NK-92 treated with Interleukin-12 subunit alpha and Interleukin-12 subunit beta, amount 100 ng/mL, for 24 hours (cell line): ENCODE results near the gene SMIM44.

Experiments
- DNase-seq: peaks from one replicate; lab custom pipeline; 2025; lab: John Stamatoyannopoulos, UW

The SMIM44 gene

DNA sequence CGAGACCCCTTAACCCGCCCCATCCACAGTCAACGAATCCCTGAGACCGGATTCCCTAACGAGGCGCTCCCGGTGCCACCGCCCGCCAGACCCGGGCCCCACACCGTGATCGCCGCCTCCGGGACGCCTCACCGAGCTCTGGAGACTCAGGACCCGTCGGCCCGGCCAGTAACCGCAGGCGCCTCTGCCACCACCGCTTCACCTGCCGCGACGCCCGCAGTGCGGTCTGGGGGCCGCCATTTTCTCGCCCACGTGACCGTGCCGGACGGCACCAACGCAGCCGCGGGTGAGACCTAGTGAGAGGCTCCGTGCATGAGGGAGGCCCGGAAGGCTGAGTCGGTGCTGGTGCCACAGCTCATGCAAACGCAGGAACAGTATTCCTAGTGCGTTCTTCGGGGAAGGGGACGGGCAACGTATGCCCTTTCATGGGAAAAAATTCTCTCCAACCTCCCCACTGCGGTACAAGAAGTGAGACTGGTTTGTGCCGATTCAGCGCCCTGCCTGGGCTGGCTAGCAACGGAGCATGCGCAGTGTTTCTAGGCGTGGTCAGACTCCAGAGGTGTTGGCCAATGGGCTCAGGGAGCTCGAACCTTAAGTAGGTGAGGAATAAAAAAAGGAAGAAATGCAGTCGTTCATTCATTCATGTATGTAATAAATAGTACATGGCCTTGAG lies 17.3 kb upstream of the SMIM44 start, which contains the start of gene DOHH:
TSS of gene DOHH (minus strand) at position 246 of the 673 bp plus-strand sequence. CDS start 3,860 bp downstream, outside the sequence.
- DNase-seq, result peak; percentile 92

GRCh38 chr19:3499738-3500428 lies 16.6 kb upstream of the SMIM44 start:
- DNase-seq, result no peak

DNA sequence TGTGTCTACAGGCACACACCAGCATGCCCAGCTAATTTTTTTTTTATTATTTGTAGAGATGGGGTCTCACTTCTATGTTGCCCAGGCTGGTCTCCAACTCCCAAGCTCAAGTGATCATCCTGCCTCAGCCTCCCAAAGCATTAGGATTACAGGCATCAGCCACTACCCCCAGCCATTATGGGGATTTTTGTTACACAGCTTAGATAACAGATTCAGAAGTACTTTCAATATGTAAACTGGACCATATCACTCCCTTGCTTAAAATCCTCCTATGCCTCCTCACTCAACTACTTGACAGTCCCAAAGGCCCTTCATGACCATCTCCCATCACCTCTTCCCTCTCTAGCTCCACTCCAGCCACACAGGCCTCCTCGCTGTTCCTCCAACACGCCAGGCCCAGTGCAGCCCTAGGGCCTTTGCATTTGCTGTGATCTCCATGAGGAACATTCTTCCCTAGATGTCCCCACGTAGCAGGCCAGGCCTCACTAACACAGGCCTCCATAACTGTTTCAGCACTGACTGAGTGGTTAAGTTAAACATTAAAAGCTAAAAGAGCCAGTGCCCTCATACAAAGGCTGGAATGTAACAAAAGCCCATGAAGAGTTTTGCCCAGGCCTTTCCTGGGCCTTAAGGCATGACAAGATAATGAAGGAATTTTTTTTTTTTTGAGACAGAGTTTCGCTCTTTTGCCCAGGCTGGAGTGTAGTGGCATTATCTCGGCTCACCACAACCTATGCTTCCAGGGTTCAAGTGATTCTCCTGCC lies 14.7 kb upstream of the SMIM44 start:
- no peak for DNase-seq

DNA sequence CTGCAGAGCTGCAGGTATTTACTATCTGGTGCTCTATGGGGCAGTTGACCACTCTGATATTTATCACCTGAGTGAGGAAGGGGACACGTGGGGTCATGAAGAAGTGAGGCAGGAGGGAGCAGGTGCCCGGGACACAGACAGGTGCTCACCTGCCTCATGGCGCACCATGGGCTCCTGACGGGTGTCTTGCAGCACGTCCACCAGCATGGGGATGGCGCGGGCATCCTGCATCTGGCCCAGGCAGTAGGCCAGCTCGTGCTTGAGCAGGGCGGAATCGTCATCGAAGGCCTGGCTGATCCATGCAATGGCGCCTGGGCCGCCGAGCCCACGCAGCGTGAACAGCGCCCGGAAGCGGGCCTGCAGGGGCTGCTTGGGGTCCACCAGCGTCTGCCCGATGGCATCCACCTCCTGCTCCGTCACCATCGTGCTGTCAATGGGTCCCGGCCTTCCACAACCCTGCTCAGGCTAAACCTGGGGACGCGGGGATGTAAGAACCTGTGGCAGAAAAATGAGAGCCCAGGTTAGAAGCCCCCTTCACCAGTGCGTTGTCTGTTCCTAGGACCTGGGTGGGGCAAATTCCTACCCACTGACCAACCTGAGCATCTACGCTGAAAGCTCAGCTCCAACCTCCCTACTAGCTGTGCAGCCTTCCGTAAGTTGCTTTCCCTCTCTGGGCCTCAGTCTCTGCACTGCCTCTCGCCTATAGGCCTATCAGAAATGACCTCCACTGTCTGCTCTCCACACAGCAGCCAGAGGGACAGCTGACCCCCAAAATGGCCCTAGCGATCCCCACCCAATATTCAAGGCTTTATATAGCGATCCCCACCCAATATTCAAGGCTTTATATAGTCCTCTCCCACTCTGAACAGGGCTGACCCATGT lies 13.4 kb upstream of the SMIM44 start:
- DNase-seq, result no peak

DNA sequence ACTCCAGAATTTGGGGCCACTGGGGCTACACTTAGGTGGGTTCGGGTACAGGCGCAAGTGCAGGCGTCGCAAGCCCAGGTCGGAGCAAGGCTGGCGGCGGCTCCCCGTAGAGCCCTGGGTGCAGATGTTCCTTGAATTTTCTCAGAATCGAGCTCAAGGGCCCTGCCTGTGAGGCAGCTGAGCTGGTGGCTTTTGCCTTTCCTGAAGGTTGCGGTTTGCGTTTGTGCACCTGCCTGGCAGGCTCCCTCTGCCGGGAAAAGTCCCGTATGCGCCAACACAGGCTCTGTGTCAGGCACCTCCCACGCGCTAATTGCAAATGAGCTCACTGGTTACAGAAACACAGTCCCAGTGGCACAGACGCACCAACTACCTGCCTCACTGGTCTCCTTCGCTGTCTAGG lies 11.3 kb upstream of the SMIM44 start:
- DNase-seq, result no peak

DNA sequence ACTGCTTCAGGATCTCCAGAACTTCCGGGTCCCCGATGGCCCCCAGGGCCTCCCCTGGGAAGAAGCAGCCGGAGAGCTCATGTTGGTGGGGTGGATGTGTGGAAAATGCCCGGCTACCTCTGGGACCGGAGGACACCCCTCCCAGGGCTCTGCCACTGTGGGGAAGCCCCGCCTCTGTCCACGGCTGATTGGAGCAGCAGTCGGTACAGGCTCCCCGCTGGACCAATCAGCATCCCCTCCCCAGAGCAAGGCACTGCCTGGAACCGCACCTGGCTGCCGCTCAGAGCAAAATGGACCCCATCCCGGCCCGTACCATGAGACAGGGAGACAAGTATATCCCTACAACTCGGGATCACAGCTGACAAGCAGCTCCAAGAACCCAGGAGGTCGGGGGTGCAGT lies 10.8 kb upstream of the SMIM44 start:
- no peak for DNase-seq

DNA sequence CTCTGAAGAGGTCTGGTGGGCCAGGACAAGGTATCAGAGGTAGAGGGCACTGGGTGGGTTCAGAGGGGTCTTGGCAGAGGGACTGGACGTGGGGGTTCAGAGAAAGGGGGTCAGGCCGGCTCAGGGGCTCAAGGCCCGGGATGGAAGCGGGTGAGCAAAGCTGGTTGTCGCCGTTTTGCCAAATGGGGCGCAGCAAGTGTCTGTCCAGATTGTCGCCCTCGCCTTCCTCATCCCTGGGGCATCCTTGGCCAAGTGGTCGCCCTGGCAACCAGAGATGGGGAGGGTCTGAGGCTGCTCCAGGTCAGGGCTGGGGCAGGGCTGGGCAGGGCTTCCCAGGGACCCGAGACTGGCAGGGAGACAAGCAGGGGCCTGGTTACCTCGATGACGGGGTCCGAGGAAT lies 10.4 kb upstream of the SMIM44 start:
- DNase-seq, result no peak

DNA sequence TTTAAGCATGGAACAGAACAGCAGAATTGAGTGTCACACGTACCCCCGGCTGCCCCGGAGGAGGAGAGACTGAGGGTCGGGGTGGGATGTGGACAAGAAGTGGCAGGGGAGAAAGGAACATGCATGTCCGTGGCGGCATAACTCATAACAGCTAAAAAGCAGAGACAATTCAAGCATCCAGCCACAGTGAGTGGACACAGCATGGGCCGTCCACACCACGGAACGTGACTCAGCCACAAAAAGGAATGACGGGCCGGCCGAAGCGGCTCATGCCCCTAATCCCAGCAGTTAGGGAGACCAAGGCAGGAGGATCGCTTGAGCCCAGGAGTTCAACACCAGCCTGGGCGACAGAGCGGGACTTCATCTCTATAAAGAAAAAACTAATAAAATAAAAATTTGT lies 9.7 kb upstream of the SMIM44 start:
- no peak for DNase-seq

GRCh38 chr19:3492131-3492839 lies 9.0 kb upstream of the SMIM44 start:
- no peak for DNase-seq

DNA sequence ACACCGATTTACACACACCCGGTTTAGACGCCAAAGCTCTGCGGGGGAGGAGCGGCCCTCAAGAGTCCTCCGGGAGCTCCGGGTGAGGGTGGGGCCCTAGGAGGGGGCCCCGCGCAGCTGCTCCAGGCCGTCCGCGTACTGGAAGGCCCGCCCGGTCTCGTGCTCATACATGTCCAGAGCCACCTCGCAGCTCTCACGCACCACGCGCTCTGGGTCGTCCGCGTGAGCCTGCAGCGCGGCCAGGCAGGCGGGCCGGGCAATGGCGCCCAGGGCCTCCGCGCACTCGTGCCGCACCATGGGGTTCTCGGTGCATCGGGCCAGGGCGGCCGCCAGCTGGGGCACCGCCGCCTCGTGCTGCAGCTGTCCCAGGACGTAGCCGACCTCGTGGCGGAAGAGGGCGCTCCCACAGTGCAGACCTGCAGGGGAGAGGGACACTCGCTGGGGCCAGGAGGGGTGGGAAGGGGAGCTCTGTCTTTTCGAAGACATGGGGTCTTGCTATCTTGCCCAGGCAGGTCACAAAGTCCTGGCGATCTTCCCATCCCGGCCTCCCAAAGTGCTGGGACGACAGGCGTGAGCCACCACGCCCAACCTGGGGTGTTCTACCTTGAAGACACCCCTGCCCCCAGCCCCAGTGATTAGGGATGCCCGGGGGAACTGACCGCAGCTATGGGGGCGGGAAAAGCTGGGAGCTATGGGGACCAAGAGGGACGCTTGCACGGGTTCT lies 8.3 kb upstream of the SMIM44 start:
- no peak for DNase-seq

DNA sequence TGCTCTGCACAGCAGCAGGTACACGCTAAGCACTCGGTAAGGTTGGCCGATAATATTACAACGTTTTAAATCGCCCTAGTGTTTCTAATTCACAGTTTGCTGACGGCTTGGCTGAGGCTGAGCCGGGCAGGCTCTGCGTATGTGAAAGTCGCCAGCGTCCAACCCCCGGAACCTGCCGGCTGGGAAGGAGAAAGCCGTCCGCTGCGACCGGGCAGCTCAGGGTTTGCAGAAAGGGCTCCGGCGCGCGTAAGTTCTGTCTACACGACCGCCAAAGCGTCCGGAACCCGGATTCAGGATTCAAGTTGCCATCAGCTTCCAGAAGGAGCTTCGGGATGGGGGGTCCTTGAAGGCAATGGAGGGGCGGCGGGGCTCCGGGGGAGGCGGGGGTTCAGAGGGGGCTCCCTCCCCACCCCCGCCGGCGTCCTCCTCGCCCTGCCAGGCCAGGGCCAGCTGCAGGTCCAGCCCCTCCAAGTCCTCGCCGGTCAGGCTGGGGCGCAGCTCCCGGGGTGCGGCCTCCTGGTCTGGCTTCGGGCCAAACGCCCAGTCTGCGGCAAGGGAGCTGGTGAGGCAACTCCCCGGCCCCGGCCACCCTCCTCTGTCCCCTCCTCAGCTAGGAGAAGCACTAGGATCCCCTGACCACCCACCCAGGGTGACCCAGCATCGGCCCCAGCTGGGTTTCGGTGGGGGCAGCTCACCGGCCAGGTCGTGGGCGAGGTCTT lies 575 bp downstream of the SMIM44 start:
- no peak for DNase-seq

DNA sequence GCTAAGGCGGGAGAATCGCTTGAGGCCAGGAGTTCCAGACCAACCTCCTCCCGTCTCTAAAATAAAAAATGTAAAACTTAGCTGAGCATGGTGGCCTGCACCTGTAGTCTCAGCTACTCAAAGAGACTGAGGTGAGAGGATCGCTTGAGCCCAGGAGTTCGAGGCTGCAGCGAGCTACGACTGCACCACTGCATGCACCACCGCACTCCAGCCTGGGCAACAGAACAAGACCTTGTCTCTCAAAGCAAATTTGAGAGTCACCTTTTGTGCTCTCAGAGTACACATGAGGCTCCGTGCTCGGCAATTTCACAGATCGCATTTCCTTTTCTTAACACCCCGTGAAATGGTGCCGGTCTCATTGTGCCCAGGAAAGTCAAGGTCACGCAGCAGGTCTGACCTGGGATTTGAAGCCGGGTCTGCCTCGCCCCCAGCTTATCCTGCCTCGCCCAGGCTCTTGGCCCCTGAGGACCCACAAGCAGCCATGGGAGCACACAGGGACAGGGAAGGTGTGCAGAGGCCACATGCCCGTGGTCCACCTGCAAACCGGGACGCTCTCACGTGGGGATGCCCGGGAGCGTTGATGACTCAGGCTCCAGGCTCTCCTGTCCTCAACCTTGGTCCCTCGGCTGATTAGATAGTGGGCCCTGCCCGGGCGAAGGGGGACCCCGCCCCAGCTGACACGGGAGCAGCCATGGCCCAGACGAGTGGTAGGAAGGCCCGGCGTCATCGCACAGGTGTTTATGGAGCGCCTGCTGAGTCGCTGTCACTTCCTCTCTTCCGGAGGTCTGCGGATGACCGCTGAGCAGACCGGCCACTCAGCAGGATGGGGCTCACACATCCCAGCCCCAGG lies 1.8 kb downstream of the SMIM44 start:
- DNase-seq, result no peak

- no peak for DNase-seq
Observed at GRCh38 chr19:3480383-3481091, 2.7 kb downstream of the SMIM44 start, which contains the start of gene SMIM24. Gene SMIM24, minus strand, starts transcription at chr19:3480525. Its CDS starts 62 bp downstream, at chr19:3480463.

- DNase-seq, result peak; percentile 14
Observed at GRCh38 chr19:3479834-3480215, 3.4 kb downstream of the SMIM44 start.

- peak; percentile 12 for DNase-seq
Observed at GRCh38 chr19:3479177-3479833, 3.9 kb downstream of the SMIM44 start.

GRCh38 chr19:3478409-3479176 lies 4.6 kb downstream of the SMIM44 start:
- DNase-seq, result no peak

DNA sequence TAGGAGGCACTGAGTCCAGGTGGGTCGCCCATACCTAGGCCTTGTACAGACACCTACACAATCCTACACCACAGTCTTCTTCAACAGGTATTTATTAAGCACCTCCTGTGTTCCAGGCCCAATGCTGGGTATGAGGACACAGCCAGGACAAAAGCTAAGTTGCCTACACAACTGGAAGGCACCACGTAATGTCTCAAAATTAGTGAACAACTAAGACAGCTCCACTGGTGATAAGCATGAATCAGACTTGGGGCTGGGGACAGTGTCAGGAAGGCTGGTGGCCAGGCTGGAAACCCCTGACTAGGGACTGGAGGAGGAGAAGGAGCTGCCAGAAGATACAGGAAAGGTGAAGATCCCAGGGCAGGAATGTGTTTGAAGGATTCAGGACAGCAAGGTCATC lies 5.3 kb downstream of the SMIM44 start:
- DNase-seq, result no peak
